Stimulated activated CD4-positive, alpha-beta T cell treated with anti-CD3 and anti-CD28 coated beads, Interleukin-4, amount 100 ng/mL, for 4 hours (primary cell): ENCODE data around the gene ACSS3.

Experiments used
- DNase-seq, 2 experiments: peaks; one replicate each; pipeline ENCODE4 v3.0.0-alpha.2; 2020

The ACSS3 gene

DNA sequence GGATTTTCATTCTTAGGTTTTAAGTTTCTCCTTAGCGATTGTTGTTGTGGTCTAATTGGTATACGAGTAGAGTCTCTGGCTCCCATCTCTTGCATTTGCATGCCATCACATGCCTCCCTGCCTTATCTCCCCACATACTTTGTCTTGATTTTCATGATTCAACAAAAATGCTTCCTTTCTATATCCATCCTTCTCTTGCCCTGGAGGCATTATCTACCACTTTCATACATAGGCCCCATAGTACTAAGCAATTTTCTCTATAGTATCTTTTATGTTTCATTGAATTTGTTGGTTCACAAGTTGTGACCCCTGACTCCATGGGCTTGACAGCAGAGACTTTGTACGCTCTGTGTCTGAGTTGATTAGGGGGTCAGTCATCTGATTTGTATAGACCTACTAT is 226.1 kb downstream of the ACSS3 start:
- no peak for DNase-seq
